Measurements from ENCODE around the gene KAZN.
"Not testable (repeated sequence)": the region's sequence is repeated elsewhere in the genome, so short reads cannot be mapped to it uniquely, and the experiment has no call there.

The KAZN gene

GRCh38 chr1:14956579-14957195 is 358.2 kb downstream of the KAZN start:
- no peak for DNase-seq (ENCODE audit: low spot score)

- DNase-seq (ENCODE audit: low spot score), result no peak
Measured at GRCh38 chr1:14957375-14958098, 359.1 kb downstream of the KAZN start.

- no peak for DNase-seq (ENCODE audit: low spot score)
Measured at GRCh38 chr1:14958249-14959058, 360.0 kb downstream of the KAZN start.

GRCh38 chr1:14959059-14959694 is 360.7 kb downstream of the KAZN start:
- DNase-seq (ENCODE audit: low spot score), result no peak

- no peak for DNase-seq (ENCODE audit: low spot score)
Measured at GRCh38 chr1:14961661-14962267, 363.3 kb downstream of the KAZN start.

GRCh38 chr1:14962407-14962806 is 363.9 kb downstream of the KAZN start:
- DNase-seq (ENCODE audit: low spot score), result no peak

GRCh38 chr1:14963791-14964710 is 365.6 kb downstream of the KAZN start:
- DNase-seq (ENCODE audit: low spot score), result not testable (repeated sequence)

- no peak for DNase-seq (ENCODE audit: low spot score)
Measured at GRCh38 chr1:14964711-14965055, 366.2 kb downstream of the KAZN start.

- no peak for DNase-seq (ENCODE audit: low spot score)
Measured at GRCh38 chr1:14968251-14968851, 369.9 kb downstream of the KAZN start.

- DNase-seq (ENCODE audit: low spot score), result no peak
Measured at GRCh38 chr1:14969006-14969405, 370.5 kb downstream of the KAZN start.

- DNase-seq (ENCODE audit: low spot score), result no peak
Measured at GRCh38 chr1:14970115-14970798, 371.8 kb downstream of the KAZN start.

- DNase-seq (ENCODE audit: low spot score), result no peak
Measured at GRCh38 chr1:14970799-14971141, 372.3 kb downstream of the KAZN start.

- DNase-seq (ENCODE audit: low spot score), result no peak
Measured at GRCh38 chr1:14971221-14971620, 372.7 kb downstream of the KAZN start.

- DNase-seq (ENCODE audit: low spot score), result no peak
Measured at GRCh38 chr1:14972107-14972506, 373.6 kb downstream of the KAZN start.

- no peak for DNase-seq (ENCODE audit: low spot score)
Measured at GRCh38 chr1:14973773-14974172, 375.3 kb downstream of the KAZN start.

GRCh38 chr1:14974361-14974760 is 375.9 kb downstream of the KAZN start:
- no peak for DNase-seq (ENCODE audit: low spot score)

GRCh38 chr1:14975119-14975518 is 376.6 kb downstream of the KAZN start:
- no peak for DNase-seq (ENCODE audit: low spot score)

- no peak for DNase-seq (ENCODE audit: low spot score)
Measured at GRCh38 chr1:14976256-14976655, 377.8 kb downstream of the KAZN start.

- no peak for DNase-seq (ENCODE audit: low spot score)
Measured at GRCh38 chr1:14977338-14977931, 378.9 kb downstream of the KAZN start.

All from HuH-7.5 (cell line).